GM12891 (cell line): ENCODE data around the gene ARL17B.
"Not testable (repeated sequence)": the region's sequence is repeated elsewhere in the genome, so short reads cannot be mapped to it uniquely, and the experiment has no call there.

ENCODE experiments used
- PAX5 ChIP-seq: IDR thresholded peaks from 2 replicates; pipeline ENCODE4 v1.6.1; 2011; ENCODE audit warnings: low read length, moderate library complexity, mild to moderate bottlenecking; ENCODE audit not compliant: insufficient read depth, severe bottlenecking
- POLR2A ChIP-seq: IDR thresholded peaks from 2 replicates; pipeline ENCODE4 v1.6.1; 2011; ENCODE audit warnings: low read depth, low read length, control low read depth
- POLR2AphosphoS5 ChIP-seq: IDR thresholded peaks from 2 replicates; pipeline ENCODE4 v1.6.1; 2011; ENCODE audit warnings: low read depth, low read length, control low read depth
- POU2F2 ChIP-seq: IDR thresholded peaks from 2 replicates; pipeline ENCODE4 v1.6.1; 2011; ENCODE audit warnings: low read depth, mild to moderate bottlenecking, control low read depth, low read length, moderate library complexity
- SPI1 ChIP-seq: IDR thresholded peaks from 2 replicates; pipeline ENCODE4 v1.6.1; 2011; ENCODE audit warnings: low read depth, low read length, control low read depth
- TAF1 ChIP-seq: IDR thresholded peaks from 2 replicates; pipeline ENCODE4 v1.6.1; 2011; ENCODE audit warnings: low read depth, low read length, control low read depth

DNA sequence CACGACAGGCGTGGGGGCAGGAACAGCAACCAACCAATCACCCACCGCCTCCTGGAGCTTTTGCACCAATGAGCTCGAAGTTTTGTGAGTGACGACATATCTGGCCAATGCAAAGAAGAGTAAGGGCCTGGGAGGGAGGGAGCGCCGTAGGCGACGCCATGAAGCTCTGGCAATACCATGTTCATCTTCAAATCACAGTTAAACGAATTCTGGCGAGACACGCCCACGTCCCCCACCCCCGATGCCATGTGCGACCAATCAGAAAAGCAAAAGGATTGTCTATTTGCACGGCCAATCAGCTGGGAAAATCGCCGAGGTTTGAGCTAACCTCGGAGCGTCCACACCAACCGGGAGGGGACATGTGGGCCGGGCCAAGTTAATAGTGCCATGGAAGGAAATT lies at the start of gene ARL17B:
- TF ChIP-seq POLR2A, POLR2AphosphoS5, TAF1, SPI1, POU2F2, PAX5: not testable (repeated sequence)
